Left colon (tissue), 2 donors: ENCODE results near the gene SASH1. TPM values are rescaled to one million over a fixed set of nuclear protein-coding genes. Genes with fewer than 3 reads are reported as not detected.

Experiments
- ATAC-seq: fragments of 200-7000 bp; cut with Tn5 transposase; one replicate; pipeline ENCODE4 v1.9.1; 2020; ENCODE audit warnings: mild to moderate bottlenecking, moderate library complexity
- DNase-seq, 2 donors: peaks; one replicate each; pipeline ENCODE4 v3.0.0-alpha.2; 2020
- intact Hi-C, 2 donors: fragments of 100-400 bp; cut with DNase I in 1 of 2; cut with micrococcal nuclease in 1 of 2; formaldehyde crosslinking; loops; one replicate each; pipeline versions ENCODE4 v1.11.2 to v1.14.0; 2022; cut with DNase I, micrococcal nuclease
- long read RNA-seq: library from polyadenylated mRNA; unstranded; transcript quantifications from one replicate; pipeline ENCODE4 v2.0.0, GENCODE V29; 2021
- total RNA-seq, 2 donors: library from RNA; stranded (reverse); fragmentation: NEBNext Ultra II Directional; extraction: Animal tissue kit (Norgen Biotek cat#: 25700); gene quantifications; one replicate each; pipeline ENCODE4 v1.2.1, GENCODE V29; 2021
- donor health status: DM: no; HTN: no; CAD: no.
- donor health status: DM: yes; HTN: yes; CAD: no.

SASH1 gene
- 10 to 100 TPM; 19.6 to 24.4 TPM for total RNA-seq
- long read RNA-seq, full-length matches to known transcripts, result 2 of 28 reads
- long read RNA-seq, partial matches to known transcripts, result 12 of 28 reads
- long read RNA-seq, other reads (novel, unspliced or antisense), result 14 of 28 reads

GRCh38 chr6:148342350-148343046 is at the start of gene SASH1:
SASH1 (plus strand) TSS chr6:148342838; CDS start chr6:148343068, 230 bp downstream.
- DNase-seq (peak; percentile 69), ATAC-seq (peak; percentile 83)
- intact Hi-C loops, result no loop called here

- DNase-seq (no peak), ATAC-seq (no peak)
- intact Hi-C loops, result no loop called here
Observed at GRCh38 chr6:148293181-148293995, 49.2 kb upstream of the SASH1 start.

- ATAC-seq (no peak), DNase-seq (no peak)
- intact Hi-C loops, result no loop called here
Observed at GRCh38 chr6:148294059-148294458, 48.6 kb upstream of the SASH1 start.

GRCh38 chr6:148295261-148295887 is 47.3 kb upstream of the SASH1 start:
- intact Hi-C loops, result no loop called here
- ATAC-seq (no peak), DNase-seq (no peak)

- ATAC-seq, result no peak
- intact Hi-C loops, result no loop called here
- DNase-seq, result no peak
Observed at GRCh38 chr6:148296771-148297170, 45.9 kb upstream of the SASH1 start.

GRCh38 chr6:148298683-148299082 is 44.0 kb upstream of the SASH1 start:
- ATAC-seq, result no peak
- DNase-seq, result no peak
- intact Hi-C loops, result no loop called here

GRCh38 chr6:148303616-148304015 is 39.0 kb upstream of the SASH1 start:
- ATAC-seq (no peak), DNase-seq (no peak)
- intact Hi-C loops, result no loop called here

GRCh38 chr6:148304976-148305375 is 37.7 kb upstream of the SASH1 start:
- ATAC-seq (no peak), DNase-seq (no peak)
- intact Hi-C loops, result no loop called here

- intact Hi-C loops, result no loop called here
- no peak for DNase-seq
- ATAC-seq, result no peak
Observed at GRCh38 chr6:148306286-148306685, 36.4 kb upstream of the SASH1 start.

GRCh38 chr6:148307405-148307804 is 35.2 kb upstream of the SASH1 start:
- intact Hi-C loops, result no loop called here
- ATAC-seq (no peak), DNase-seq (no peak)

GRCh38 chr6:148309301-148309700 is 33.3 kb upstream of the SASH1 start:
- DNase-seq (no peak), ATAC-seq (no peak)
- intact Hi-C loops, result no loop called here

- DNase-seq (no peak), ATAC-seq (no peak)
- intact Hi-C loops, result no loop called here
Observed at GRCh38 chr6:148311966-148312669, 30.5 kb upstream of the SASH1 start.

- DNase-seq, result no peak
- intact Hi-C loops, result no loop called here
- no peak for ATAC-seq
Observed at GRCh38 chr6:148313488-148313887, 29.1 kb upstream of the SASH1 start.

GRCh38 chr6:148316308-148316707 is 26.3 kb upstream of the SASH1 start:
- ATAC-seq (no peak), DNase-seq (no peak)
- intact Hi-C loops, result no loop called here

- DNase-seq (no peak), ATAC-seq (no peak)
- intact Hi-C loops, result no loop called here
Observed at GRCh38 chr6:148317051-148317450, 25.6 kb upstream of the SASH1 start.

- ATAC-seq (no peak), DNase-seq (no peak)
- intact Hi-C loops, result no loop called here
Observed at GRCh38 chr6:148317739-148318138, 24.9 kb upstream of the SASH1 start.

- ATAC-seq (no peak), DNase-seq (no peak)
- intact Hi-C loops, result no loop called here
Observed at GRCh38 chr6:148322704-148323103, 19.9 kb upstream of the SASH1 start.

- ATAC-seq, result no peak
- DNase-seq, result no peak
- intact Hi-C loops, result no loop called here
Observed at GRCh38 chr6:148323344-148323743, 19.3 kb upstream of the SASH1 start.

GRCh38 chr6:148324297-148324985 is 18.2 kb upstream of the SASH1 start:
- intact Hi-C loops, result no loop called here
- ATAC-seq, result no peak
- DNase-seq, result no peak
